A673 (cell line): ENCODE results near the gene SLC20A1. TPM values are rescaled to one million over a fixed set of nuclear protein-coding genes. Genes with fewer than 3 reads are reported as not detected.

ENCODE experiments used
- BruUV-seq: library from RNA; stranded (reverse); fragments of 400-500 nt; replicated peaks from 2 replicates; lab custom pipeline; 2021; lab: Mats Ljungman, UMichigan
- CTCF ChIA-PET: fragments of 300-600 bp; sonication (Branson Sonifier 250); formaldehyde crosslinking; loops from one replicate; lab custom pipeline; 2022; ENCODE audit warnings: antibody characterized with exemption; lab: Charles Lee
- POLR2A ChIA-PET: fragments of 300-600 bp; sonication (Branson Sonifier 250); formaldehyde crosslinking; loops from one replicate; lab custom pipeline; 2022; ENCODE audit warnings: antibody characterized with exemption; ENCODE audit not compliant: low non-redundant PET; lab: Charles Lee
- DNase-seq: peaks from one replicate; pipeline ENCODE4 v3.0.0-alpha.2; 2015; ENCODE audit warnings: low spot score
- H3K27ac ChIP-seq: fragments of 200-600 bp; sonication (generic); 2 replicates; pipeline ENCODE4 v1.5.1; 2016; ENCODE audit warnings: mixed run types, low read depth, mild to moderate bottlenecking, mixed read lengths, antibody characterized with exemption, low read length; ENCODE audit not compliant: poor library complexity, severe bottlenecking
- H3K27me3 ChIP-seq: fragments of 200-600 bp; sonication (generic); replicated peaks from 2 replicates; pipeline ENCODE4 v1.6.1; 2017; ENCODE audit warnings: mixed run types, low read depth, mild to moderate bottlenecking, mixed read lengths, antibody characterized with exemption, low read length; ENCODE audit not compliant: insufficient read depth, poor library complexity
- H3K36me3 ChIP-seq: fragments of 200-600 bp; sonication (generic); 2 replicates; pipeline ENCODE4 v1.6.1; 2016; ENCODE audit warnings: mixed run types, mild to moderate bottlenecking, mixed read lengths, antibody characterized with exemption, low read length; ENCODE audit not compliant: insufficient read depth, poor library complexity, severe bottlenecking
- H3K4me1 ChIP-seq: fragments of 200-600 bp; sonication (generic); 2 replicates; pipeline ENCODE4 v1.6.1; 2017; ENCODE audit warnings: mixed run types, mild to moderate bottlenecking, mixed read lengths, antibody characterized with exemption, low read length; ENCODE audit not compliant: insufficient read depth, poor library complexity, severe bottlenecking
- H3K4me3 ChIP-seq: fragments of 200-600 bp; sonication (generic); 2 replicates; pipeline ENCODE4 v1.5.1; 2016; ENCODE audit warnings: low read depth, mixed run types, mild to moderate bottlenecking, mixed read lengths, low read length; ENCODE audit not compliant: poor library complexity, severe bottlenecking
- H3K9me3 ChIP-seq: fragments of 200-600 bp; sonication (generic); 2 replicates; pipeline ENCODE4 v1.6.1; 2016; ENCODE audit warnings: mixed run types, low read depth, mild to moderate bottlenecking, mixed read lengths, antibody characterized with exemption, low read length; ENCODE audit not compliant: poor library complexity, severe bottlenecking
- EZH2 ChIP-seq: fragments of 200-600 bp; sonication (generic); IDR thresholded peaks from 2 replicates; pipeline ENCODE4 v1.6.1; 2017; ENCODE audit warnings: borderline replicate concordance, low read depth, mild to moderate bottlenecking, mixed read lengths, antibody characterized with exemption, low read length; ENCODE audit not compliant: poor library complexity, severe bottlenecking
- intact Hi-C: fragments of 100-400 bp; cut with micrococcal nuclease; formaldehyde crosslinking; loops from one replicate; pipeline ENCODE4 v1.10.0; 2022; ENCODE audit not compliant: unreplicated experiment
- total RNA-seq: library from RNA; stranded (reverse); gene quantifications from 2 replicates; pipeline ENCODE4 v1.2.3, GENCODE V29; 2021
- TF ChIP-seq, protein P1 (sequence below): fragments of 300-800, 200-600 bp; sonication (generic); conservative IDR thresholded peaks from 2 replicates; pipeline ENCODE4 v1.5.1; 2017; ENCODE audit warnings: low read depth, mild to moderate bottlenecking, antibody characterized with exemption, low read length, moderate library complexity, mixed read lengths

The SLC20A1 gene
- total RNA-seq, 1 experiment from 2014 or later, result 148 TPM

DNA sequence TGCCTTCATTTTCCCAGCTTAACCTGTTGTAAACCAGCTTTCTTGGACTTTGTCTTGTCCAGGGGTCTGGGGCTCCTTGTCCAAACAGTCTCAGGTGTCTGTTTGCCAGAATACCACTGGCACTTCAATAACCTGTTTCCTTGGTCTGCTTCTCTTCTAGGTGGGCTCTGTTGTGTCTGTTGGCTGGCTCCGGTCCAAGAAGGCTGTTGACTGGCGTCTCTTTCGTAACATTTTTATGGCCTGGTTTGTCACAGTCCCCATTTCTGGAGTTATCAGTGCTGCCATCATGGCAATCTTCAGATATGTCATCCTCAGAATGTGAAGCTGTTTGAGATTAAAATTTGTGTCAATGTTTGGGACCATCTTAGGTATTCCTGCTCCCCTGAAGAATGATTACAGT lies 17.0 kb downstream of the SLC20A1 start:
- peak; percentile 54 for DNase-seq
- CTCF ChIA-PET, result no interaction called here
- Histone ChIP-seq H3K9me3 (no peaks in the 10 kb centered on the region), H3K27me3 (no peaks in the 10 kb centered on the region), H3K4me3 (no peak overlapping the region), H3K36me3 (peaks cover 72% of the 10 kb centered on the region), H3K27ac (no peak overlapping the region), H3K4me1 (no peaks in the 10 kb centered on the region)
- POLR2A ChIA-PET, result no interaction called here
- BruUV-seq, result no TSS peak
- intact Hi-C loops, result no loop called here
- TF ChIP-seq, protein P1, sequence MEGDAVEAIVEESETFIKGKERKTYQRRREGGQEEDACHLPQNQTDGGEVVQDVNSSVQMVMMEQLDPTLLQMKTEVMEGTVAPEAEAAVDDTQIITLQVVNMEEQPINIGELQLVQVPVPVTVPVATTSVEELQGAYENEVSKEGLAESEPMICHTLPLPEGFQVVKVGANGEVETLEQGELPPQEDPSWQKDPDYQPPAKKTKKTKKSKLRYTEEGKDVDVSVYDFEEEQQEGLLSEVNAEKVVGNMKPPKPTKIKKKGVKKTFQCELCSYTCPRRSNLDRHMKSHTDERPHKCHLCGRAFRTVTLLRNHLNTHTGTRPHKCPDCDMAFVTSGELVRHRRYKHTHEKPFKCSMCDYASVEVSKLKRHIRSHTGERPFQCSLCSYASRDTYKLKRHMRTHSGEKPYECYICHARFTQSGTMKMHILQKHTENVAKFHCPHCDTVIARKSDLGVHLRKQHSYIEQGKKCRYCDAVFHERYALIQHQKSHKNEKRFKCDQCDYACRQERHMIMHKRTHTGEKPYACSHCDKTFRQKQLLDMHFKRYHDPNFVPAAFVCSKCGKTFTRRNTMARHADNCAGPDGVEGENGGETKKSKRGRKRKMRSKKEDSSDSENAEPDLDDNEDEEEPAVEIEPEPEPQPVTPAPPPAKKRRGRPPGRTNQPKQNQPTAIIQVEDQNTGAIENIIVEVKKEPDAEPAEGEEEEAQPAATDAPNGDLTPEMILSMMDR, result no peak
- no peak for TF ChIP-seq EZH2

DNA sequence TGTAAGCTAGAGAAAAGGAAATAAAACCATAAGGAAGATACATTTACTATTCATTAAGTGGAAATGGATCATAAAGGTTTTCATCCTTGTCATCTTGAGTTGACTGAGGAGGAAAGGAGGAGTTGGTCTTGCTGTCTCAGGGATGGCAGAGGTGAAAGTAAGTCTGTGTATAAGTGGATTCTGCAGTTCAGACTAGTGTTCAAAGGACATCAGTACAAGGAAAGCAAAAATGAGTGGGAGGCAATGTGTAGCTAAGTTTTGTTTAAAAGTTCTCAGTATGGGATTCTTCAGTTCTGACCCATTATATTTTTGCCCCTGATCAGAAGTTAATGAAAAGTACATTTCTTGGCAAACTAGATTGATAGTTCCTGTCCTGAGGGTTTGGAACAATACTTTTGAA lies 18.9 kb downstream of the SLC20A1 start:
- no peak for TF ChIP-seq EZH2
- TF ChIP-seq, protein P1, result no peak
- H3K36me3 ChIP-seq, result peaks cover 53% of the 10 kb centered on the region
- intact Hi-C loops, result no loop called here
- CTCF ChIA-PET, result no interaction called here
- H3K4me3 ChIP-seq, result no peak overlapping the region
- no peaks in the 10 kb centered on the region for H3K9me3 ChIP-seq
- no peak overlapping the region for H3K27ac ChIP-seq
- no peaks in the 10 kb centered on the region for H3K27me3 ChIP-seq
- POLR2A ChIA-PET, result no interaction called here
- H3K4me1 ChIP-seq, result no peaks in the 10 kb centered on the region
- no TSS peak for BruUV-seq
- DNase-seq, result no peak

DNA sequence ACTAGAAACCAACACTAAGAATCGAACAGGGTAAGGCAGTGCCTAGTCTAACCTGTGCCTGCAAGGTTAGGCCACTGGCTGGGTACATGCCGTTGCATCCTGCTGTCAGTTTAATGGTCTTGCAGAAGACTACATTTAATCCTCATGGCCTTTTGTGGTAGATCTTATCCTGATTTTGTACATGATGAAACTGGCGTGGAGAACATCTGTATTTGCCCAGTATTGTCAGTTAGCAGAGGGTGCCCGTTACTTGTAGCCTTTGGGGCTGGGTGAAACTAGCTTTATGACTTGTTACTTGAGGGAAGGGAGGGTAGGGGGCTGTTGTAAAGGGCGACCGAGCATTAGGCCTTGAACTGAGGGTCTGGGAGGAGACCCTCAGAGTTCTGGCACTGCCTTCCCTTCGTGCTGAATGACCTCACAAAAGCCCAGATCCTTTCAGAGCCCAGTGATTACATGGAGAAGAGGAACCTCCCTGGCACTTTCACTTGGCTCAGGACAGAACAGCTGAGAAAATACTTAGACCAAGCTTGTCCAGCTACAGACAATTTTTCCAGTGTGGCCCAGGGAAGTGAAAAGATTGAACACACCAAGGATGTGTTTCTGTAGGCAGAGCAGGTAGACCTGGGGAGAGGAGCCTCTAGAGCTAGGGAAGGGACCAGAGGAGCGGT lies 19.5 kb downstream of the SLC20A1 start:
- DNase-seq, result no peak
- BruUV-seq, result no TSS peak
- Histone ChIP-seq H3K9me3 (no peaks in the 10 kb centered on the region), H3K4me3 (no peak overlapping the region), H3K36me3 (peaks cover 47% of the 10 kb centered on the region), H3K27me3 (no peaks in the 10 kb centered on the region), H3K27ac (no peak overlapping the region), H3K4me1 (no peaks in the 10 kb centered on the region)
- intact Hi-C loops, result no loop called here
- CTCF ChIA-PET, result no interaction called here
- TF ChIP-seq, protein P1, result no peak
- TF ChIP-seq EZH2, result no peak
- POLR2A ChIA-PET, result no interaction called here
